ENCODE results near the gene CFL2. TPM values are rescaled to one million over a fixed set of nuclear protein-coding genes. Genes with fewer than 3 reads are reported as not detected.

Gene CFL2
- total and polyA plus RNA-seq, 2 of the 13 experiments (the other 11 are each of a cell fraction or from before 2014, with no cell fraction given), result 114 to 158 TPM

DNA sequence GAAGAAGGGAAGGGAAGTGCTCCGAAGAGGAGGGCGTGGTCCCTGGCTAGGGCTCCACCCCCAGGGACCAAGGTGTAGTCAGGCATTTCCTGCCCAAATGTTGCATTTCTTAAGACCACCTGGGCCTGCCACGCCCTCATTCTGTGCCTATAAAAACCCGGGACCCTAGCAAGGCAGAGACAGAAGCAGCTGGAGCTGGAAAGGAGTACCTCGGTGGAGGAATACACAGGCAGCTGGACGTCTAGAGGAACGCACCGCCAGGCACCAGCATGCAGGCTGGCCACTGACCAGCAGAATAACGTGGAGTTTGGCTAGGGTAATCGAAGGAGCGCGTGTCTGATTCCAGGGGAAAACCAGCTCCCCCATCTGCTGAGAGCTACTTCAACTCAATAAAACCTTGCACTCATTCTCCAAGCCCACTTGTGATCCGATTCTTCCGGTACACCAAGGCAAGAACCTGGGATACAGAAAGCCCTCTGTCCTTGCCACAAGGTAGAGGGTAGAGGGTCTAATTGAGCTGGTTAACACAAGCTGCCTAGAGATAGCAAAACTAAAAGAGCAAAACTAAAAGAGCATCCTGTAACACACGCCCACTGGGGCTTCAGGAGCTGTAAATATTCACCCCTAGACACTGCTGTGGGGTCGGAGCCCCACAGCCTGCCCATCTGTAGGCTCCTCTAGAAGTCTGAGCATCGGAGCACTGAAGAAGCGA is 21.0 kb downstream of the CFL2 start (continued):
- TF ChIP-seq, protein P1, sequence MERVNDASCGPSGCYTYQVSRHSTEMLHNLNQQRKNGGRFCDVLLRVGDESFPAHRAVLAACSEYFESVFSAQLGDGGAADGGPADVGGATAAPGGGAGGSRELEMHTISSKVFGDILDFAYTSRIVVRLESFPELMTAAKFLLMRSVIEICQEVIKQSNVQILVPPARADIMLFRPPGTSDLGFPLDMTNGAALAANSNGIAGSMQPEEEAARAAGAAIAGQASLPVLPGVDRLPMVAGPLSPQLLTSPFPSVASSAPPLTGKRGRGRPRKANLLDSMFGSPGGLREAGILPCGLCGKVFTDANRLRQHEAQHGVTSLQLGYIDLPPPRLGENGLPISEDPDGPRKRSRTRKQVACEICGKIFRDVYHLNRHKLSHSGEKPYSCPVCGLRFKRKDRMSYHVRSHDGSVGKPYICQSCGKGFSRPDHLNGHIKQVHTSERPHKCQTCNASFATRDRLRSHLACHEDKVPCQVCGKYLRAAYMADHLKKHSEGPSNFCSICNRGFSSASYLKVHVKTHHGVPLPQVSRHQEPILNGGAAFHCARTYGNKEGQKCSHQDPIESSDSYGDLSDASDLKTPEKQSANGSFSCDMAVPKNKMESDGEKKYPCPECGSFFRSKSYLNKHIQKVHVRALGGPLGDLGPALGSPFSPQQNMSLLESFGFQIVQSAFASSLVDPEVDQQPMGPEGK (CRISPR knock-in tag; IDR thresholded peaks at IDR 0.05), result peak; percentile 6; the same call in 1 of the 2 replicates
- no peak for TF ChIP-seq ATF1 (CRISPR knock-in tag; IDR thresholded peaks at IDR 0.05)
- TF ChIP-seq ZNF543 (CRISPR knock-in tag; IDR thresholded peaks at IDR 0.05), result peak; percentile 1; the same call in 1 of the 2 replicates
- TF ChIP-seq, protein P2, sequence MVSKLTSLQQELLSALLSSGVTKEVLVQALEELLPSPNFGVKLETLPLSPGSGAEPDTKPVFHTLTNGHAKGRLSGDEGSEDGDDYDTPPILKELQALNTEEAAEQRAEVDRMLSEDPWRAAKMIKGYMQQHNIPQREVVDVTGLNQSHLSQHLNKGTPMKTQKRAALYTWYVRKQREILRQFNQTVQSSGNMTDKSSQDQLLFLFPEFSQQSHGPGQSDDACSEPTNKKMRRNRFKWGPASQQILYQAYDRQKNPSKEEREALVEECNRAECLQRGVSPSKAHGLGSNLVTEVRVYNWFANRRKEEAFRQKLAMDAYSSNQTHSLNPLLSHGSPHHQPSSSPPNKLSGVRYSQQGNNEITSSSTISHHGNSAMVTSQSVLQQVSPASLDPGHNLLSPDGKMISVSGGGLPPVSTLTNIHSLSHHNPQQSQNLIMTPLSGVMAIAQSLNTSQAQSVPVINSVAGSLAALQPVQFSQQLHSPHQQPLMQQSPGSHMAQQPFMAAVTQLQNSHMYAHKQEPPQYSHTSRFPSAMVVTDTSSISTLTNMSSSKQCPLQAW (CRISPR knock-in tag; IDR thresholded peaks at IDR 0.05), result 0 out of 2 replicates have a peak, but pooled peaks have one; percentile 52
- TF ChIP-seq PHF8 (CRISPR knock-in tag; IDR thresholded peaks at IDR 0.05), result peak; percentile 79
- peak; percentile 43; the same call in 1 of the 2 replicates for TF ChIP-seq KMT2A (CRISPR knock-in tag; IDR thresholded peaks at IDR 0.05)
- peak; percentile 71 for TF ChIP-seq IKZF4 (CRISPR knock-in tag; IDR thresholded peaks at IDR 0.05; ENCODE audit: borderline replicate concordance, low read depth, not compliant biosample characterization)
- no peak for TF ChIP-seq TAF15 (IDR thresholded peaks at IDR 0.05; ENCODE audit: low read depth, low read length, poor library complexity, severe bottlenecking)
- TF ChIP-seq, protein P3, sequence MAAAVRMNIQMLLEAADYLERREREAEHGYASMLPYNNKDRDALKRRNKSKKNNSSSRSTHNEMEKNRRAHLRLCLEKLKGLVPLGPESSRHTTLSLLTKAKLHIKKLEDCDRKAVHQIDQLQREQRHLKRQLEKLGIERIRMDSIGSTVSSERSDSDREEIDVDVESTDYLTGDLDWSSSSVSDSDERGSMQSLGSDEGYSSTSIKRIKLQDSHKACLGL (CRISPR knock-in tag; IDR thresholded peaks at IDR 0.05), result 0 out of 2 replicates have a peak, but pooled peaks have one; percentile 22
- TF ChIP-seq ZNF292 (CRISPR knock-in tag; IDR thresholded peaks at IDR 0.05; ENCODE audit: borderline replicate concordance, low read depth), result peak; percentile 82; the same call in 1 of the 2 replicates
- no peak; the same call in 1 of the 2 replicates for TF ChIP-seq ZNF510 (CRISPR knock-in tag; IDR thresholded peaks at IDR 0.05; ENCODE audit: low read depth)
- no peak; the same call in 1 of the 2 replicates for TF ChIP-seq ZNF343 (CRISPR knock-in tag; IDR thresholded peaks at IDR 0.05)
- peak; percentile 63; the same call in 1 of the 2 replicates for TF ChIP-seq ZNF446 (CRISPR knock-in tag; IDR thresholded peaks at IDR 0.05)
- TF ChIP-seq SATB2 (CRISPR knock-in tag; IDR thresholded peaks at IDR 0.05), result no peak
- TF ChIP-seq HDAC1 (CRISPR knock-in tag; IDR thresholded peaks at IDR 0.05), result peak; percentile 64; the same call in 1 of the 2 replicates
- TF ChIP-seq ZNF777 (CRISPR knock-in tag; IDR thresholded peaks at IDR 0.05), result peak; percentile 79
- no peak for TF ChIP-seq ZNF841 (CRISPR knock-in tag; IDR thresholded peaks at IDR 0.05; ENCODE audit: borderline replicate concordance)
- 0 out of 2 replicates have a peak, but pooled peaks have one; percentile 29 for TF ChIP-seq HOXD1 (CRISPR knock-in tag; IDR thresholded peaks at IDR 0.05)
- TF ChIP-seq, protein P4, sequence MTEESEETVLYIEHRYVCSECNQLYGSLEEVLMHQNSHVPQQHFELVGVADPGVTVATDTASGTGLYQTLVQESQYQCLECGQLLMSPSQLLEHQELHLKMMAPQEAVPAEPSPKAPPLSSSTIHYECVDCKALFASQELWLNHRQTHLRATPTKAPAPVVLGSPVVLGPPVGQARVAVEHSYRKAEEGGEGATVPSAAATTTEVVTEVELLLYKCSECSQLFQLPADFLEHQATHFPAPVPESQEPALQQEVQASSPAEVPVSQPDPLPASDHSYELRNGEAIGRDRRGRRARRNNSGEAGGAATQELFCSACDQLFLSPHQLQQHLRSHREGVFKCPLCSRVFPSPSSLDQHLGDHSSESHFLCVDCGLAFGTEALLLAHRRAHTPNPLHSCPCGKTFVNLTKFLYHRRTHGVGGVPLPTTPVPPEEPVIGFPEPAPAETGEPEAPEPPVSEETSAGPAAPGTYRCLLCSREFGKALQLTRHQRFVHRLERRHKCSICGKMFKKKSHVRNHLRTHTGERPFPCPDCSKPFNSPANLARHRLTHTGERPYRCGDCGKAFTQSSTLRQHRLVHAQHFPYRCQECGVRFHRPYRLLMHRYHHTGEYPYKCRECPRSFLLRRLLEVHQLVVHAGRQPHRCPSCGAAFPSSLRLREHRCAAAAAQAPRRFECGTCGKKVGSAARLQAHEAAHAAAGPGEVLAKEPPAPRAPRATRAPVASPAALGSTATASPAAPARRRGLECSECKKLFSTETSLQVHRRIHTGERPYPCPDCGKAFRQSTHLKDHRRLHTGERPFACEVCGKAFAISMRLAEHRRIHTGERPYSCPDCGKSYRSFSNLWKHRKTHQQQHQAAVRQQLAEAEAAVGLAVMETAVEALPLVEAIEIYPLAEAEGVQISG (CRISPR knock-in tag; IDR thresholded peaks at IDR 0.05), result peak; percentile 43
- TF ChIP-seq ZNF432 (CRISPR knock-in tag; IDR thresholded peaks at IDR 0.05; ENCODE audit: borderline replicate concordance), result no peak
- TF ChIP-seq MAZ (IDR thresholded peaks at IDR 0.05; ENCODE audit: borderline replicate concordance, low read depth, low read length), result no peak
- TF ChIP-seq MAZ (CRISPR knock-in tag; IDR thresholded peaks at IDR 0.05; ENCODE audit: low read depth), result 0 out of 2 replicates have a peak, but pooled peaks have one; percentile 43

Data from HepG2 (cell line).